Dendritic cell treated with granulocyte-macrophage colony-stimulating factor and Interleukin-4, amounts not matched to agents 40 ng/mL and 50 ng/mL, for 4 days (primary cell): ENCODE data around the gene ASB2.

Experiments used
- H3K27ac Mint-ChIP-seq: one replicate; pipeline ENCODE4 v1.8.0; 2022; ENCODE audit warnings: mild to moderate bottlenecking, mixed read lengths
- H3K27me3 Mint-ChIP-seq: one replicate; pipeline ENCODE4 v1.8.0; 2022; ENCODE audit warnings: mild to moderate bottlenecking, mixed read lengths
- H3K36me3 Mint-ChIP-seq: one replicate; pipeline ENCODE4 v1.8.0; 2022; ENCODE audit warnings: low read depth, mixed read lengths
- H3K4me1 Mint-ChIP-seq: one replicate; pipeline ENCODE4 v1.8.0; 2022; ENCODE audit warnings: low read depth, mixed read lengths
- H3K4me3 Mint-ChIP-seq: one replicate; pipeline ENCODE4 v1.8.0; 2022; ENCODE audit warnings: mild to moderate bottlenecking, moderate library complexity, mixed read lengths
- H3K9me3 Mint-ChIP-seq: one replicate; pipeline ENCODE4 v1.8.0; 2022; ENCODE audit warnings: mixed read lengths
- intact Hi-C: fragments of 100-400 bp; cut with micrococcal nuclease; formaldehyde crosslinking; loops from one replicate; pipeline ENCODE4 v1.15.0; 2022

ASB2 gene

DNA sequence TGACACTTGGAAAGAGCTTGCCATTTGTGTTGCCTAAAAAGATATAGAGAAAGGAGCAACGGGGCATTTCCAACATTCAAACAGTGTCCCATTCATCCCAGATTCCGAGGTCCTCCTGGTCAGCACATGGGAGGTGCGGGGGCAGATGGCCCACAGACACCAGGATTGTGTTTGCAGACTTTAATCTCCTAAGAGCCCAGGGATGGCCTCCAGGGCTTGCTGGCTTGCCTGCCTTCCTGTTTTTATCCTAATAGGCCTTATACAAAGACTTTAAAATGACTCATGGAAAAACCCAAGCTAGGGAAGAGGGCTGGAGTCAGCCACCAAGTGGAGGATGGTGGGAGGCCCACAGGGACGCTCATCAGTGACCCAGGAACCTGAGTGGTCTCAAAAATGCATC is 70.7 kb downstream of the ASB2 start:
- Mint-ChIP-seq H3K36me3 (no peaks in the 10 kb centered on the region), H3K9me3 (peaks cover 9% of the 10 kb centered on the region), H3K4me1 (no peaks in the 10 kb centered on the region), H3K27ac (no peak overlapping the region), H3K4me3 (no peak overlapping the region), H3K27me3 (peaks cover 12% of the 10 kb centered on the region)
- intact Hi-C loops, result loop anchor here (1.0 kb wide), 1 partner anchor 250 kb away; no protein-coding TSS in a partner anchor

DNA sequence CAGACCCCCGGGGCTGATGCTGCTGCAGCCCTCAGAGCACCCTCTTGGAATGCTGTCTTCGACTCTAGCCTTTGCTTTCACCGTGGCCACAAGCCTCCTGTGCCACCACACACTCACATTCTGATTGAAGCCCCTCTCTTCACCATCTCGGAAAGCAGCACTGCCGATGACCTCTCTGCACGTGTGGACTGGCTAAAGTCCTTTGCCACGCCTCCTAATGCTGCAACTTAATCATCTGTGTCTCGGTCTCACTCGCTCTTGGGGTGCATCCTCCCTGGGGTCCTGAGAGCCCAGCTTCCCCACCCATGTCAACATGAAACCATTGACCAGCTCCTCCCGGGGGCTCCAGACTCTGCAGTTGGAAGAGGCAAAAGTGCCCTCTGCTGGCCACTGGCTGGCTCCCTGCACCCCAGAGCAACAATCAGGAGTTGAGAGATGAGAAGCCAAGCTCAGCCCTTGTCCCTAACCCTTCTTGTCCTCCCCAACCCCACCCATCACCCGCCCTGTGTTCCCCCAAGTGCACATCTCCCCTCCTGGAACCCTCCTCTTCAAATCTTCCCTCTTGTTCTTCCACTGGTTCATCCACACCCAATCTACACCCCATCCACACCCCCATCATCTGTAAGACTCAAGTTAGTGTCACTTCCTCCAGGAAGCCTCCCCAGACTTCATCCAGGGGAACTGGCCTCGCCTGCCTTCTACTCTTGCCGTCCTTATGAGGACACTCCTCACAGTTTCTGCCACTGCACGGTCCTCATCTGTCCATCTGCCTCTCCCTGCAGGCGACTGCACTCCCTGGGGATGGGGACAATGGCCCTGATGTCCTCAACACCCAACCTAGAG is 72.8 kb downstream of the ASB2 start:
- Mint-ChIP-seq H3K27ac (no peak overlapping the region), H3K36me3 (no peaks in the 10 kb centered on the region), H3K4me1 (no peaks in the 10 kb centered on the region), H3K9me3 (peaks cover 7% of the 10 kb centered on the region), H3K4me3 (no peak overlapping the region), H3K27me3 (peaks cover 12% of the 10 kb centered on the region)
- intact Hi-C loops, result no loop called here

DNA sequence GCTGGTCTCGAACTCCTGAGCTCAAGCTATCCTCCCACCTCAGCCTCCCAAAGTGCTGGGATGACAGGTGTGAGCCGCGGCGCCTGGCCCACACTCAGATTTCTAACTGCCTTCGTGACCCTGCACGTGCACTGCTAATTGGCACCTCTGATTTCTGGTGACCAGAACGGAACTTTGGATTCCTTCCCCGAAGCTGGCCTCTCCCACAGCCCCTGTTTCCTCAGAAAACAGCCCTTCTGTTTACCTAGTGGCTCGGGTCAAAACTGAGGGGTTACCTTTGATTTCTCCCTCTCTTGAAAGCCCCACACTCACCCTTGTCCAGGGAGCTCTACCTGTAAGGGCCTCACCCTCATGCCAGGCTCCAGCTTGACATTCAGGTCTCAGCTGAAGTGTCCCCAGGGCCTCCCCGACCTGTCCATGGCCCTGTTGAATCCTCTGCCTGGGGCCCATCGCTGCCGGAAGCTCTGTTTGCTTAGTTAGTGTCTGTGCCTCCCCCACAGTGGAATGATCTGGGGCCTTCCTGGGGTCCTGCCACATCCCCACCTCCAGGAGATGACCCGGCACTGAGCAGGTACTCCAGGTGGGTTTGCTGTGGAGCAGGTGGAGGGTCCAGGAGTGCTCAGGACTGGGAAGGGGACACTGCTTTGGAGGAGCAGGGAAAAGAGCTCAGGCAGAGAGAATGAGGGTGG is 73.6 kb downstream of the ASB2 start:
- intact Hi-C loops, result no loop called here

DNA sequence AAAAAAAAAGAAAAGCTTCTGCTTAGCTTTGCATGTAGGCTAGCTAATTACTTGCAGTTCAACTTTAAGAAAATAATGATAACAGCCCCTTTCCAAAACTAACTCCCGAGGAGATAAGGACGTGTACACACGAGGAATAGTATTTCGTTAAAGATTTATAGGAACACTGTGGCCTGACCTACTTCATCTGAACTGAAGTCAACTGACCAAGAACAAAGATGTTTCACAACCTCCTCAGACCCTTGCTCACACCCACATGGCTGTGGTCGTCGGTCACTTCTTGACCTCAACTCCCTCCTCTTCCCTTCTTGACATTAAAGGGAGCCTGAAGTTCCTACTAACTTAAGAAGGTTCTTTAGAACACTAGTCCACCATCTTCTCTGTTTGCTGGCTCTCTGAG is 74.6 kb downstream of the ASB2 start:
- intact Hi-C loops, result no loop called here
- Mint-ChIP-seq H3K27ac (no peak overlapping the region), H3K4me1 (no peaks in the 10 kb centered on the region), H3K27me3 (peaks cover 12% of the 10 kb centered on the region), H3K4me3 (no peak overlapping the region), H3K36me3 (no peaks in the 10 kb centered on the region), H3K9me3 (peaks cover 6% of the 10 kb centered on the region)

More for the DNA sequence above, 73.6 kb downstream of the ASB2 start:
- peaks cover 12% of the 10 kb centered on the region for H3K27me3 Mint-ChIP-seq
- peaks cover 6% of the 10 kb centered on the region for H3K9me3 Mint-ChIP-seq
- no peak overlapping the region for H3K4me3 Mint-ChIP-seq
- H3K4me1 Mint-ChIP-seq, result no peaks in the 10 kb centered on the region
- H3K36me3 Mint-ChIP-seq, result no peaks in the 10 kb centered on the region
- no peak overlapping the region for H3K27ac Mint-ChIP-seq

DNA sequence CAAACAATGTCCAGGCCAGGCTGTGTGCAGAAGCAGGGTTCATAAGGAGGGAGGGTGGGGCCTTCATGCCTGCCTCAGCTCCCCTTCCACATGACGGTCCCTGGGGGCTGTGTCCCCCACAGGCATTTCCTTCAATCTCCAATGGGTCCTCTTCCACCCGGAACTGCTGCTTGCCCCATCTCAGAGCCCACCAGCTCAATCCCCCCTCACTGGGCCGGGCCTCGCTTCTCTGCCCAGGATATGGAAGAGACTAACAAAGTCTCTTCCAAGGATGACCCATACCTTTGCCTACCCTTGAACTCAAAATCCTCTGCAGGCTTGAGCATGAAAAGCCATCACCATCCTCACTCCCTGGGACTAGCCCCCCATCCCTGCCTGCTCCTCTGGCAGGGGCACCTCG is 77.6 kb downstream of the ASB2 start:
- Mint-ChIP-seq H3K27me3 (peaks cover 8% of the 10 kb centered on the region), H3K4me3 (no peak overlapping the region), H3K4me1 (no peaks in the 10 kb centered on the region), H3K36me3 (no peaks in the 10 kb centered on the region), H3K9me3 (peaks cover 6% of the 10 kb centered on the region), H3K27ac (no peak overlapping the region)
- intact Hi-C loops, result no loop called here

DNA sequence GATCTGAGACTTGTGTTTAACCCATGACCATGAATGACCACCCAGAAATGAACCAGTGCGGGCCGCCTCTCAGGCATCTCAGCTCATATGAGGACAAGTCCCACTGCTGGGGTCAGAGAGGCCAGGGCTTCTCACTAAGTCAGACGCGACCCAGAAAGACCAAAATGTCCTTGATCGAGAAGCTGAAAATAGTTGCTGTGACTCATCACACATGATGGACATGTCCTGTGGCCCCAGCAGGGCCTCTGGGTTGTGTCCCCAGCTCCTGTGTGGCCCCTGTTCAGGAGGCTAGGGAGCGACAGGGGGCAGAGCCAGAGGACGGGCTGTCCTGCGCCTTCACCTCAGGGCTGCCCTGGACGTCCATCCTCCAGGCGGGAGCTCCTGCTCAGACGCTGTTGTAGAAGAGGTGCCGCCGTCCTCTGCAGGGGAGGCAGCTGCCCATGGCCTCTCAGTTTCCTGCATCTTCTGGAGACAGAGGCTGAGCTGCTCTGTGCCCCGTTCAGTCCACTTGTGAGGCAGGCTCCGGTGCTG is 78.2 kb downstream of the ASB2 start:
- Mint-ChIP-seq H3K36me3 (no peaks in the 10 kb centered on the region), H3K27ac (no peak overlapping the region), H3K4me1 (no peaks in the 10 kb centered on the region), H3K27me3 (peaks cover 3% of the 10 kb centered on the region), H3K9me3 (peaks cover 6% of the 10 kb centered on the region), H3K4me3 (no peak overlapping the region)
- intact Hi-C loops, result no loop called here

DNA sequence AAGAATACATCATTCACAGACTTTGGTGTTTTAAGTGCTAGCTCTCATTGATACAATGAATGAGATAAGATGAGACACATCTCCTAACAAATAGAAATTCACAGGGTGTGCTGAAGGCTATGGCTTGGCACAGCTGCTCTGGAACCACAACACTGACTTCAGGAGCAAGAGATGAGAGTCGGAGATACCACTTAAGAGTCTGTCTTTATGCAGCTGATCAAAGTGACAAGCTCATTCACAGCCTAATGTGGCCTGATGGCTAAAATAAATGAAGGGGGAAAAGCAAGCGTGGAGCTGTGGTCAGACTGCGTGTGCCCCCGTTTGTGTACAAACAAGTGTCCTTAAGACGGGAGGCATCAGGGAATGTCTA is 78.9 kb downstream of the ASB2 start:
- Mint-ChIP-seq H3K9me3 (peaks cover 6% of the 10 kb centered on the region), H3K36me3 (no peaks in the 10 kb centered on the region), H3K27ac (no peak overlapping the region), H3K27me3 (peaks cover 4% of the 10 kb centered on the region), H3K4me1 (no peaks in the 10 kb centered on the region), H3K4me3 (no peak overlapping the region)
- intact Hi-C loops, result no loop called here

DNA sequence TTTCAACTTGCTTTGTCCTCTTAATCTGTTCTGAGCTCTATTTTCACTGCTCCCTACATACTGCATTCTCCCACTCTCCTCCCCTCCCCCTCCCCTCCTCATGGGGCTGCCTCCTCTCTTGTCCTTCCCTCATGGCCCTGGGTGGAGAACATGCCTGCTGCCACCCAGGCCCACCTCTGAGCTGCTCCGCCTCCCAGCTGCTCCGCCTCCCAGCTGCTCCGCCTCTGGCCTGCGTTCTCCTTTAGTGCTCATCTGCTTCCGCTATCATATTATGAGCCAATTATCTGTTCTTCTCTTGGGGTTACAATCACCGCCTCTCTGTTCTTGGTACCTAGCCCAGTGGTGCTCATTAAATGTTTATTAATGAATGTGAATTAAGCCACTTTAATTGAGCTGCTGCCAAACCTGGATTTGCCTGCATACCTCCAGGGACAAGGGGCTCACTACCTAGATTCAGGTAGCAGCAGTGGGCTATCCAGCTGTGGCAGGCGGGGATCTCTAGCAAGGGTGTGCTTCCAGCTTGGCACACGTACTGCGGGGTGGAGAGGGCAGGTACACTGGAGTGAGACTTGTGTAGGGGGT is 81.3 kb downstream of the ASB2 start:
- Mint-ChIP-seq H3K27ac (no peak overlapping the region), H3K4me1 (no peaks in the 10 kb centered on the region)
- intact Hi-C loops, result no loop called here

DNA sequence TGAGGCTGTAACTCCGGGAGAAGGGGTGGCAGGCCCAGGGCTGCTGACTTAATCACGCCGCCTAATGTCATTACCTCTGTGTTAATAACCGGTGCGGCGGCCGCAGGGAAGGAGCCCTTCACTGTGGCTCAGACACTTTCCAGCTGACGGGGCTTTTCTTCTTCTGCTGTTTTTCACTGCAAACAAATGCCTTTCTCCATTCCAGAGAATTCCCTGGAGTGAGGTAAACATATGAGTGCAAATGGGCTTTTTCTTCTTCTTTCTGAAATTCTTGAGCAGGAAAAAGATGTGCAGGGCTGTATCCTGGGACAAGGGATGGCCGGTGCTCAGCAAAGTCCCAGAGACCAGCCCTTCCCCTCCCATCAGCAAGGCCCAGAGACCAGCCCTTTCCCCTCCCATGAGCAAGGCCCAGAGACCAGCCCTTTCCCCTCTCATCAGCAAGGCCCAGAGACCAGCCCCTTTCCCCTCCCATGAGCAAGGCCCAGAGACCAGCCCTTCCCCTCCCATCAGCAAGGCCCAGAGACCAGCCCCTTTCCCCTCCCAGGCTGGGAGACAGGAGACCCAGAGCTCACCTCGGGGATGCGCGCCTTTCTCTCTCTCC is 82.6 kb downstream of the ASB2 start:
- intact Hi-C loops, result loop anchor here (5.0 kb wide), 1 partner anchor 236 kb away; no protein-coding TSS in a partner anchor
- Mint-ChIP-seq H3K9me3 (no peaks in the 10 kb centered on the region), H3K4me3 (no peak overlapping the region)

More for the DNA sequence above, 81.3 kb downstream of the ASB2 start:
- H3K4me3 Mint-ChIP-seq, result no peak overlapping the region
- no peaks in the 10 kb centered on the region for H3K9me3 Mint-ChIP-seq
- H3K36me3 Mint-ChIP-seq, result no peaks in the 10 kb centered on the region
- peaks cover 16% of the 10 kb centered on the region for H3K27me3 Mint-ChIP-seq

DNA sequence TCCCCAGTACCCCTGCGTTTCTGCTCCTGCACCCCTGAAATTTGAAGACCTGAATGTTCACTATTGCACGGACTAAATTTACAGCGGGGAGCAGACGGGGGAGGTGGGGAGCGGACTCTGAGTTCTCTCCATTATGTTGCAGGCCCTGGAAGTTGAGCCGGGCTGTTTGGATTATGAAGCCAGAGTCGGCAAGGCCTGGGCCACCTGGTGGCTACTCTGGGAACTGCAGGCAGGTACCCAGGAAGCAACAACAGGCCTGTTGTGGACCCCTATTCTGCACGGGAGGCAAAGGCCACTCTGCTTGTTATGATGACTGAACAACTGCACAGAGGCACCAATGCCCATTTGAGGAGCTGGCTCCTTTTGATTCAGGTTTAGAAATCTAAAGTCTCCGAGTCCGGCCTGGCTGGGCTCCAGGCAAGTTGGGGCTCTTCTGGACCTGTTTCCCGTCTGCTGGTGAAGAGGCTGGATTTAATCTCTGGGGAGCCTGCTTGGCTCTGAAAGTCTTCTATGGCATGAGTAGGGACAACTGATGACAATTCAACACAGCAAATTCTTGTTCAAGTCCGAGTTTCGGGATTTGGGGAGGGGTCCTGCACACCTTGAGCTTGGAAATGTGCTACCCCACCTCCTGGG is 83.3 kb downstream of the ASB2 start:
- Mint-ChIP-seq H3K36me3 (no peaks in the 10 kb centered on the region), H3K27ac (no peak overlapping the region), H3K27me3 (peaks cover 20% of the 10 kb centered on the region), H3K4me1 (no peaks in the 10 kb centered on the region), H3K4me3 (no peak overlapping the region), H3K9me3 (no peaks in the 10 kb centered on the region)
- intact Hi-C loops, result loop anchor here (5.0 kb wide), 1 partner anchor 236 kb away; no protein-coding TSS in a partner anchor

More for the DNA sequence above, 82.6 kb downstream of the ASB2 start:
- H3K27me3 Mint-ChIP-seq, result peaks cover 16% of the 10 kb centered on the region
- H3K4me1 Mint-ChIP-seq, result no peaks in the 10 kb centered on the region
- H3K36me3 Mint-ChIP-seq, result no peaks in the 10 kb centered on the region
- no peak overlapping the region for H3K27ac Mint-ChIP-seq

DNA sequence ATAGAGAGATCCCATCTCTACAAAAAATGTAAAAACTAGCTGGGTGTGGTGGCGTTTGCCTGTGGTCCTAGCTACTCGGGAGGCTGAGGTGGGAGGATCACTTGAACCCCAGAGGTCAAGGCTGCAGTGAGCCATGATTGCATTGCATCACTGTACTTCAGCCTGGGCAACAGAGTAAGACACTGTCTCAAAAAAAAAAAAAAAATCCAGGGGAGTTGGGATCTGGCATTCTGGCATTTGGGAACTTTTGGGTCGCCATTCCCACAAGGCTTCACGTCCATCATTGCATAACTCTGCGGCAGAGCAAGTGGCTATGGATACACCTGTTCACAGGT is 83.9 kb downstream of the ASB2 start:
- H3K27ac Mint-ChIP-seq, result no peak overlapping the region
- H3K4me1 Mint-ChIP-seq, result no peaks in the 10 kb centered on the region
- intact Hi-C loops, result loop anchor here (5.0 kb wide), 1 partner anchor 235 kb away; no protein-coding TSS in a partner anchor
- H3K36me3 Mint-ChIP-seq, result no peaks in the 10 kb centered on the region
- H3K9me3 Mint-ChIP-seq, result no peaks in the 10 kb centered on the region
- no peak overlapping the region for H3K4me3 Mint-ChIP-seq
- H3K27me3 Mint-ChIP-seq, result peaks cover 21% of the 10 kb centered on the region

DNA sequence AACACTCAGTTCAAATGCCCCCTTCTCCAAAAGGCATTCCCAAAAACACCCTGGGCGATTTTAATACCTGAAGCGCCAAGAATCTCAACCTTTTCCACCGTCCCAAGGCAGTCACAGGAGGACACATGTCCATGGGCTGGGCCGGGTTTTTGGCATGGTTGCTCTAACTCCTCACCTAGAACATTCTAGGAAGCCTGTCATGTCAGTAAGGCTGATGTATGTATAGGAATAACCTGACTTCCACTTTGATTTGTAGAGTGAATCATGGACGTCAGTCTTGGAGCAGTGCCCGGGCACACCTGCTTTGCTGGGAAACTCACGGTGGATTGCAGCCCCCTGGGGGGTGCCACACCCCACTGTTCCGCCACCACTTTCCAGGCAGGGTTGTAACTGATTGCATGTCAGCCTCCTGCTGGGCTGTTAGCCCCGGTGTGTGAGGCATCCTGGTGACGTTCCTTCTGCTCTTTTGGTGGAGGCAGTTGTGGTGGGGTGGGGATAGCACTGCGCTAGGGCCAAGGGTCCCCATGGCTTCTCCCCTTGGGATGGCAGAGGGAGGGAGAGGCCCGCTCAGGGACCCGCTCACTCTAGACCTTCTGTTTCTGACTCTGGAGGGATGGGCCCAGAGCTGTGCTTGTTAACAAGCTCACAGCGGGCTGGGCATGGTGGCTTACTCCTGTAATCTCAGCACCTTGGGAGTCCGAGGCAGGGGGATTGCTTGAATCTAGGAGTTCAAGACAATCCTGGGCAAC is 84.4 kb downstream of the ASB2 start:
- Mint-ChIP-seq H3K27ac (no peak overlapping the region), H3K4me1 (no peaks in the 10 kb centered on the region), H3K9me3 (no peaks in the 10 kb centered on the region), H3K36me3 (no peaks in the 10 kb centered on the region), H3K4me3 (no peak overlapping the region), H3K27me3 (peaks cover 22% of the 10 kb centered on the region)
- intact Hi-C loops, result loop anchor here (5.0 kb wide), 1 partner anchor 235 kb away; no protein-coding TSS in a partner anchor
